ENCODE data around the gene FOXP1. TPM values are rescaled to one million over a fixed set of nuclear protein-coding genes. Genes with fewer than 3 reads are reported as not detected.

FOXP1 gene
- total and polyA plus RNA-seq, 2 of the 8 experiments (the other 6 are each of a cell fraction or from before 2014, with no cell fraction given): 13.9 to 25.4 TPM

DNA sequence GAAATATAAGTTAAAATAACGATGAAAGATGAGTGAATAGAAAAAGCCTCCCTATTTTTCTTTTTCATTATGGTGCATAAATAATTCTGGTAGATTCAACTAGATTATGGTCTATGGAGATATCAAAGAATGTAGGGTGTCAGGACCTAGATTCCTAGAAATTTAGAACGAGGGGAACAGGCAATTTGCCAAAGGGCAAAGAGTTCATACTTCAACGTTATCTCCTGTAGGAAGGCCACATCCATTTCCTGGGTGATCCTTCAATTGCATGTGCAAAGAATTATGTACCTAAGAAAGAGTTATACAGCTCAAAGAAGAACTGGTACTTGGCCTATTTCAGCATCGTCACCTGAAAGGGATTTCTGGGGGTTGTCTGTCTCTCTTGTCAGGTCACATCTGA, 351.8 kb downstream of the FOXP1 start:
- no peak overlapping the region for H2BK15ac ChIP-seq (ENCODE audit: low read length)
- H3K27ac ChIP-seq (ENCODE audit: low read depth, low read length): no peak overlapping the region
- no peak overlapping the region for H2BK5ac ChIP-seq (ENCODE audit: low read depth, low read length)
- no peak overlapping the region for H3K56ac ChIP-seq (replicated peaks; ENCODE audit: insufficient read length, low read depth, low read length)
- FAIRE-seq (no peak), DNase-seq (ENCODE audit: low read depth in 1 of 2, low spot score in 2 of 2) (no peak)
- H2BK120ac ChIP-seq (replicated peaks; ENCODE audit: low read depth, low read length): no peak overlapping the region
- no peaks in the 10 kb centered on the region for H3K9me3 ChIP-seq (ENCODE audit: insufficient read depth in 2 of 2, low read depth in 1 of 2, low read length in 1 of 2)
- no peak overlapping the region for H3K4me3 ChIP-seq (ENCODE audit: extremely low read depth in 1 of 4, insufficient read depth in 2 of 4, low read depth in 3 of 4, low read length in 4 of 4)
- H2AFZ ChIP-seq (ENCODE audit: low read length): no peak overlapping the region
- H4K8ac ChIP-seq (ENCODE audit: extremely low read depth, insufficient read depth, low read length): no peak overlapping the region
- no peak overlapping the region for H2AK5ac ChIP-seq (ENCODE audit: low read depth, low read length)
- H3K18ac ChIP-seq (ENCODE audit: extremely low read depth, low read length): no peak overlapping the region
- H3K79me1 ChIP-seq (ENCODE audit: low read depth, low read length): peaks cover 2% of the 10 kb centered on the region
- peaks cover 2 to 9% (median 7%) of the 10 kb centered on the region in 4 experiments; a peak in 5 of 7 replicates for H3K4me1 ChIP-seq (replicated peaks in 1 of 4; ENCODE audit: control insufficient read depth in 3 of 4, insufficient read depth in 4 of 4, low read length in 3 of 4)
- H3K14ac ChIP-seq (ENCODE audit: insufficient read length): no peak overlapping the region
- no peak overlapping the region for H3K4me2 ChIP-seq (ENCODE audit: insufficient read depth in 1 of 2, low read depth in 2 of 2, low read length in 2 of 2)
- H3K23ac ChIP-seq (ENCODE audit: insufficient read length): no peak overlapping the region
- no peak overlapping the region for H3K9ac ChIP-seq (replicated peaks in 1 of 4; ENCODE audit: extremely low read depth in 1 of 4, low read depth in 3 of 4, low read length in 3 of 4)
- no peaks in the 10 kb centered on the region for H3K23me2 ChIP-seq (ENCODE audit: low read depth, low read length)
- H4K91ac ChIP-seq (replicated peaks; ENCODE audit: insufficient read length, low read length): no peak overlapping the region
- H3K4ac ChIP-seq (replicated peaks; ENCODE audit: insufficient read length, low read depth, low read length): peak overlapping the region; percentile 72
- H2BK12ac ChIP-seq (ENCODE audit: low read depth, low read length): no peak overlapping the region
- H3K27me3 ChIP-seq (replicated peaks in 1 of 4; ENCODE audit: control insufficient read depth in 3 of 4, extremely low read depth in 1 of 4, insufficient read depth in 3 of 4, low read length in 3 of 4): no peaks in the 10 kb centered on the region
- H4K20me1 ChIP-seq (replicated peaks in 1 of 2; ENCODE audit: control insufficient read depth in 1 of 2, insufficient read depth in 2 of 2, low read length in 2 of 2): peaks cover 0 to 2% of the 10 kb centered on the region in 2 experiments
- CTCF ChIA-PET (ENCODE audit: partially characterized antibody): no interaction called here
- POLR2A ChIA-PET (ENCODE audit: partially characterized antibody): no interaction called here
- peaks cover 0 to 16% of the 10 kb centered on the region in 2 experiments; a peak in 2 of 4 replicates for H3K79me2 ChIP-seq (ENCODE audit: control insufficient read depth in 1 of 2, insufficient read depth in 2 of 2, low read length in 2 of 2)
- H4K5ac ChIP-seq (ENCODE audit: insufficient read length, low read depth, low read length): no peak overlapping the region
- no peaks in the 10 kb centered on the region for H3K36me3 ChIP-seq (ENCODE audit: control insufficient read depth in 2 of 4, insufficient read depth in 4 of 4, low read length in 3 of 4)
- no peak overlapping the region; the same call in 1 of the 2 replicates for H2BK20ac ChIP-seq (ENCODE audit: low read length)
- 81% methylated on average over 4 of the region's 4 CpGs; no CpG with 5 or more reads in 1 of the 2 experiments for WGBS, 2 experiments (ENCODE audit: extremely low coverage in 1 of 2, insufficient coverage in 1 of 2, insufficient read length in 1 of 2, insufficient replicate concordance in 2 of 2, low coverage in 1 of 2, low lambda C conversion rate in 2 of 2, missing lambda C conversion rate in 1 of 2)
- no peak for TF ChIP-seq POLR2AphosphoS5 (IDR thresholded peaks at IDR 0.05; ENCODE audit: low read depth, low read length)
- TF ChIP-seq KDM1A (IDR thresholded peaks at IDR 0.05; ENCODE audit: borderline replicate concordance, low read length): no peak
- no peak for TF ChIP-seq E2F6 (IDR thresholded peaks at IDR 0.05)
- no peak for TF ChIP-seq SUZ12 (IDR thresholded peaks at IDR 0.05; ENCODE audit: low read length)
- no peak for TF ChIP-seq BACH1 (IDR thresholded peaks at IDR 0.05; ENCODE audit: low read length)
- no peak for TF ChIP-seq CEBPB (IDR thresholded peaks at IDR 0.05; ENCODE audit: low read depth, low read length)
- TF ChIP-seq NRF1 (IDR thresholded peaks at IDR 0.05; ENCODE audit: low read depth, low read length): no peak

Data from H1 (cell line).